HepG2 (cell line): ENCODE measurements around the gene THRA. TPM values are rescaled to one million over a fixed set of nuclear protein-coding genes. Genes with fewer than 3 reads are reported as not detected.

Experiments used
- ATAC-seq: fragments of 200-7000 bp; cut with Tn5 transposase; 3 replicates; pipeline ENCODE4 v1.9.1; 2020; ENCODE audit warnings: mild to moderate bottlenecking, moderate library complexity
- BruUV-seq: library from RNA; stranded (reverse); fragments of 400-500 nt; replicated peaks from 2 replicates; lab custom pipeline; 2021; lab: Mats Ljungman, UMichigan
- CTCF ChIA-PET: fragments of 300-600 bp; formaldehyde crosslinking; extraction: SDS; loops from one replicate; lab custom pipeline; 2021; ENCODE audit warnings: low total read pairs, inconsistent platforms, low intra/inter-chr PET ratio; lab: Yijun Ruan, JAX
- POLR2A ChIA-PET: fragments of 350-600 bp; sonication (Branson Sonifier 250); formaldehyde crosslinking; loops from one replicate; lab custom pipeline; 2020; ENCODE audit warnings: antibody characterized with exemption, inconsistent platforms; lab: Yijun Ruan, JAX
- DNase-seq: peaks from one replicate; pipeline ENCODE4 v3.0.0-alpha.2; 2015; ENCODE audit warnings: low spot score
- FAIRE-seq: peaks from 3 replicates; lab custom pipeline; 2011; peaks lifted over from hg19 to GRCh38; lab: Jason Lieb, UNC
- H2AFZ ChIP-seq: one replicate; pipeline ENCODE4 v1.6.1; 2011; ENCODE audit warnings: low read length, inconsistent platforms
- H3K27ac ChIP-seq: fragments of 300-600 bp; 3 replicates; pipeline ENCODE4 v1.8.0; 2011; ENCODE audit warnings: mixed run types, mild to moderate bottlenecking, mixed read lengths, low read length, inconsistent platforms; ENCODE audit not compliant: insufficient read depth; ENCODE audit errors: extremely low read length
- H3K27me3 ChIP-seq, 2 experiments: fragments of 200-600 bp in 1 of 2; 2 replicates in 1 of 2; 3 replicates in 1 of 2; pipeline versions ENCODE4 v1.6.0 to v1.8.0; 2011; ENCODE audit warnings: low read length in 2 of 2, mild to moderate bottlenecking in 2 of 2, moderate library complexity in 2 of 2, inconsistent platforms in 1 of 2; ENCODE audit not compliant: insufficient read depth in 2 of 2, control insufficient read depth in 1 of 2
- H3K36me3 ChIP-seq, 2 experiments: fragments of 200-600 bp in 1 of 2; replicated peaks in 1 of 2; 2 replicates in 1 of 2; 3 replicates in 1 of 2; pipeline versions ENCODE4 v1.5.1 to v1.8.0; 2011; ENCODE audit warnings: low read length in 2 of 2, inconsistent platforms in 1 of 2; ENCODE audit not compliant: insufficient read depth in 2 of 2, control insufficient read depth in 1 of 2
- H3K4me1 ChIP-seq: 2 replicates; pipeline ENCODE4 v1.5.1; 2012; ENCODE audit warnings: low read length, inconsistent platforms; ENCODE audit not compliant: insufficient read depth
- H3K4me2 ChIP-seq: 2 replicates; pipeline ENCODE4 v1.6.0; 2011; ENCODE audit warnings: low read depth, low read length, inconsistent platforms
- H3K4me3 ChIP-seq, 3 experiments: fragments of 200-600 bp in 1 of 3; sonication (generic), shearing (Covaris generic) in 1 of 3; replicated peaks in 1 of 3; 2 replicates each; pipeline ENCODE4 v1.5.1; 2011 to 2016; ENCODE audit warnings: low read length in 3 of 3, inconsistent platforms in 2 of 3, low read depth in 2 of 3, mild to moderate bottlenecking in 2 of 3, control low read depth in 1 of 3, mixed read lengths in 1 of 3; ENCODE audit not compliant: insufficient read depth in 1 of 3
- H3K79me2 ChIP-seq: one replicate; pipeline ENCODE4 v1.6.1; 2011; ENCODE audit warnings: low read length, inconsistent platforms; ENCODE audit not compliant: insufficient read depth
- H3K9ac ChIP-seq: 2 replicates; pipeline ENCODE4 v1.6.0; 2011; ENCODE audit warnings: mild to moderate bottlenecking, low read depth, low read length, inconsistent platforms; ENCODE audit not compliant: insufficient read depth
- H3K9me3 ChIP-seq: 2 replicates; pipeline ENCODE4 v1.5.1; 2012; ENCODE audit warnings: mild to moderate bottlenecking, low read length
- H4K20me1 ChIP-seq: 2 replicates; pipeline ENCODE4 v1.6.0; 2011; ENCODE audit warnings: inconsistent platforms, mild to moderate bottlenecking, low read length, moderate library complexity; ENCODE audit not compliant: insufficient read depth
- MTF1 ChIP-seq: sonication (generic); formaldehyde crosslinking; IDR thresholded peaks from 2 replicates; pipeline ENCODE4 v1.5.0; 2020; ENCODE audit warnings: missing genetic modification reagents
- MZF1 ChIP-seq: sonication (generic); formaldehyde crosslinking; IDR thresholded peaks from 2 replicates; pipeline ENCODE4 v1.8.1; 2023; ENCODE audit warnings: mild to moderate bottlenecking, missing genetic modification reagents, borderline replicate concordance
- NFYC ChIP-seq: IDR thresholded peaks from 2 replicates; pipeline ENCODE4 v1.6.1; 2016; ENCODE audit warnings: missing genetic modification reagents, missing compliant biosample characterization
- RBAK ChIP-seq: sonication (generic); formaldehyde crosslinking; IDR thresholded peaks from 2 replicates; pipeline ENCODE4 v1.5.1; 2020; ENCODE audit warnings: mild to moderate bottlenecking, missing genetic modification reagents
- TBX2 ChIP-seq: sonication (generic); formaldehyde crosslinking; IDR thresholded peaks from 2 replicates; pipeline ENCODE4 v1.5.0; 2020; ENCODE audit warnings: missing genetic modification reagents, mild to moderate bottlenecking, borderline replicate concordance
- ZNF678 ChIP-seq: sonication (generic); formaldehyde crosslinking; IDR thresholded peaks from 2 replicates; pipeline ENCODE4 v1.4.0; 2020; ENCODE audit warnings: mild to moderate bottlenecking, missing genetic modification reagents
- WGBS: methylation state at CpG from one replicate; pipeline ENCODE4 v1.1.6; 2017; ENCODE audit warnings: low lambda C conversion rate; 5-methylcytosine and 5-hydroxymethylcytosine counted together
- in situ Hi-C: cut with HindIII; loops from 2 replicates; pipeline ENCODE4 v1.10.0; 2017; ENCODE audit warnings: low pct_unique_long_range_greater_than_20kb; ENCODE audit not compliant: extremely low pct_ligation_motif_present
- intact Hi-C: fragments of 100-400 bp; cut with micrococcal nuclease; formaldehyde crosslinking; loops from one replicate; pipeline ENCODE4 v1.10.0; 2022; ENCODE audit not compliant: unreplicated experiment
- polyA plus RNA-seq, 8 experiments: library from polyadenylated mRNA; depleted of rRNA in 3 of 8; stranded (reverse) in 7 of 8; unstranded in 1 of 8; fragments of >200 nt; fragmentation: Illumina TruSeq in 4 of 8; extraction: Trizol in 4 of 8; gene quantifications; 2 replicates each; pipeline versions ENCODE4 v1.2.1 to v1.2.3, GENCODE V29; 2011 to 2016; ENCODE audit warnings: low read depth in 4 of 8, missing spikeins in 1 of 8, mixed read lengths in 1 of 8; ENCODE audit not compliant: insufficient read depth in 1 of 8
- total RNA-seq, 5 experiments: library from RNA; depleted of rRNA; stranded (reverse); fragments of >200 nt; fragmentation: Illumina TruSeq; extraction: Trizol; gene quantifications; 2 replicates each; pipeline ENCODE4 v1.2.3, GENCODE V29; 2016; ENCODE audit warnings: low read depth in 1 of 5
- TF ChIP-seq, protein P1 (sequence below): sonication (generic); formaldehyde crosslinking; IDR thresholded peaks from 2 replicates; pipeline ENCODE4 v1.8.1; 2023; ENCODE audit warnings: mild to moderate bottlenecking, missing genetic modification reagents, borderline replicate concordance
- TF ChIP-seq, protein P2 (sequence below): sonication (generic); formaldehyde crosslinking; IDR thresholded peaks from 2 replicates; pipeline ENCODE4 v1.4.0; 2020; ENCODE audit warnings: mild to moderate bottlenecking, missing genetic modification reagents
- TF ChIP-seq, protein P3 (sequence below): sonication (generic); formaldehyde crosslinking; IDR thresholded peaks from 2 replicates; pipeline ENCODE4 v1.9.0; 2021; ENCODE audit warnings: missing genetic modification reagents, borderline replicate concordance
- TF ChIP-seq, protein P4 (sequence below): IDR thresholded peaks from 2 replicates; pipeline ENCODE4 v1.6.1; 2018; ENCODE audit warnings: missing genetic modification reagents
- TF ChIP-seq, protein P5 (sequence below): sonication (generic); formaldehyde crosslinking; IDR thresholded peaks from 2 replicates; pipeline ENCODE4 v1.5.1; 2020; ENCODE audit warnings: missing genetic modification reagents, mild to moderate bottlenecking, borderline replicate concordance

The THRA gene
- total and polyA plus RNA-seq, 2 of the 13 experiments (the other 11 are each of a cell fraction or from before 2014, with no cell fraction given), result 8.0 to 9.9 TPM

DNA sequence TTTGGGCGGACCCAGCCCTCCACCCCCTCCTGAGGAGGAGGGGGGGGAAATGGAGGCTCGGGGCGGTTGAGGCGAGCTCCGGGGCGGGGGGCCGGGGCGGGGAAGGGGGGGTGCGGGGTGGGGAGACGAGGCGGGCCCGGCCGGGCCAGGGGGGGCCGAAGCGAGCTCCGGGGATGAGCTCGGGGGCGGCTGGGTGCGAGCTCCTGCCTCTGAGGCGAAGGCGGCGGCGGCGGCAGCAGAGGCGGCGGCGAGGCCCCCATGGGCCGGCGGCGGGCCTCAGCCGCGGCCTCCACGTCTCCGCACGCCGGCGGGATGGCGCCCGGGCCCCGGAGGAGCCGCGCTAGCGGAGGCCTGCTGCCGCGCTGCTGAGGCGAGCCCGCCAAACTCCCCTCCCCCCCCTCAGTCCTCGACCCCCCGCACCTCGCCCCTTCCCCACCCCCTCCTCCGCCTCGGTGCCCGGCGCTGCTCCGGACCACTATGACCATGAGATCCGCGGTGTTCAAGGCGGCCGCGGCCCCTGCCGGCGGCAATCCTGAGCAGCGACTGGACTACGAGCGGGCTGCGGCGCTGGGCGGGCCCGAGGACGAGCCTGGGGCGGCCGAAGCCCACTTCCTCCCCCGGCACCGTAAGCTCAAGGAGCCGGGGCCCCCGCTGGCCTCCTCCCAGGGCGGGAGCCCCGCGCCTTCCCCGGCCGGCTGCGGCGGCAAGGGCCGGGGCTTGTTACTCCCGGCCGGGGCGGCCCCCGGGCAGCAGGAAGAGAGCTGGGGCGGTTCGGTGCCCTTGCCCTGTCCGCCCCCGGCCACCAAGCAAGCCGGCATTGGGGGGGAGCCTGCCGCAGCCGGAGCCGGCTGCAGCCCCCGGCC, 59.6 kb downstream of the THRA start:
- BruUV-seq, result no TSS peak
- peaks cover 26% of the 10 kb centered on the region for H4K20me1 ChIP-seq
- peak overlapping the region; percentile 91 for H3K4me2 ChIP-seq
- CTCF ChIA-PET, result interaction anchor here (2.0 kb wide), 1 partner anchor 9 kb away, joined by 12 read pairs; no protein-coding TSS in a partner anchor
- peak overlapping the region; percentile 91 to 98 (median 97) for H3K4me3 ChIP-seq
- intact Hi-C loops, result no loop called here
- H3K9ac ChIP-seq, result peak overlapping the region; percentile 97
- H3K27me3 ChIP-seq, result no peaks in the 10 kb centered on the region; a peak in 1 of 5 replicates
- H3K79me2 ChIP-seq, result peaks cover 56% of the 10 kb centered on the region
- FAIRE-seq (no peak), DNase-seq (no peak), ATAC-seq (peak; percentile 73)
- peak overlapping the region; percentile 77 for H3K27ac ChIP-seq
- in situ Hi-C loops, result no loop called here
- H3K36me3 ChIP-seq, result peaks cover 9 to 15% of the 10 kb centered on the region in 2 experiments
- no peak overlapping the region for H2AFZ ChIP-seq
- POLR2A ChIA-PET, result interaction anchor here (0.9 to 11.1 kb wide), 6 partner anchors 10 to 51 kb away, joined by 3 to 150 read pairs (median 63); partner anchors contain the start of genes CASC3 and NR1D1
- H3K4me1 ChIP-seq, result peaks cover 45% of the 10 kb centered on the region
- H3K9me3 ChIP-seq, result no peaks in the 10 kb centered on the region
- 3% methylated on average over 21 of the region's 97 CpGs for WGBS
- TF ChIP-seq NFYC, result no peak
- no peak; the same call in 1 of the 2 replicates for TF ChIP-seq TBX2 (CRISPR knock-in tag)
- no peak for TF ChIP-seq MZF1 (CRISPR knock-in tag)
- TF ChIP-seq, protein P1, sequence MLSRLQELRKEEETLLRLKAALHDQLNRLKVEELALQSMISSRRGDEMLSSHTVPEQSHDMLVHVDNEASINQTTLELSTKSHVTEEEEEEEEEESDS (CRISPR knock-in tag), result no peak
- no peak for TF ChIP-seq MTF1 (CRISPR knock-in tag)
- no peak for TF ChIP-seq RBAK (CRISPR knock-in tag)
- peak; percentile 68; the same call in 1 of the 2 replicates for TF ChIP-seq ZNF678 (CRISPR knock-in tag)
- TF ChIP-seq, protein P2, sequence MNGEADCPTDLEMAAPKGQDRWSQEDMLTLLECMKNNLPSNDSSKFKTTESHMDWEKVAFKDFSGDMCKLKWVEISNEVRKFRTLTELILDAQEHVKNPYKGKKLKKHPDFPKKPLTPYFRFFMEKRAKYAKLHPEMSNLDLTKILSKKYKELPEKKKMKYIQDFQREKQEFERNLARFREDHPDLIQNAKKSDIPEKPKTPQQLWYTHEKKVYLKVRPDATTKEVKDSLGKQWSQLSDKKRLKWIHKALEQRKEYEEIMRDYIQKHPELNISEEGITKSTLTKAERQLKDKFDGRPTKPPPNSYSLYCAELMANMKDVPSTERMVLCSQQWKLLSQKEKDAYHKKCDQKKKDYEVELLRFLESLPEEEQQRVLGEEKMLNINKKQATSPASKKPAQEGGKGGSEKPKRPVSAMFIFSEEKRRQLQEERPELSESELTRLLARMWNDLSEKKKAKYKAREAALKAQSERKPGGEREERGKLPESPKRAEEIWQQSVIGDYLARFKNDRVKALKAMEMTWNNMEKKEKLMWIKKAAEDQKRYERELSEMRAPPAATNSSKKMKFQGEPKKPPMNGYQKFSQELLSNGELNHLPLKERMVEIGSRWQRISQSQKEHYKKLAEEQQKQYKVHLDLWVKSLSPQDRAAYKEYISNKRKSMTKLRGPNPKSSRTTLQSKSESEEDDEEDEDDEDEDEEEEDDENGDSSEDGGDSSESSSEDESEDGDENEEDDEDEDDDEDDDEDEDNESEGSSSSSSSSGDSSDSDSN (CRISPR knock-in tag), result peak; percentile 55; the same call in 1 of the 2 replicates
- TF ChIP-seq, protein P3, sequence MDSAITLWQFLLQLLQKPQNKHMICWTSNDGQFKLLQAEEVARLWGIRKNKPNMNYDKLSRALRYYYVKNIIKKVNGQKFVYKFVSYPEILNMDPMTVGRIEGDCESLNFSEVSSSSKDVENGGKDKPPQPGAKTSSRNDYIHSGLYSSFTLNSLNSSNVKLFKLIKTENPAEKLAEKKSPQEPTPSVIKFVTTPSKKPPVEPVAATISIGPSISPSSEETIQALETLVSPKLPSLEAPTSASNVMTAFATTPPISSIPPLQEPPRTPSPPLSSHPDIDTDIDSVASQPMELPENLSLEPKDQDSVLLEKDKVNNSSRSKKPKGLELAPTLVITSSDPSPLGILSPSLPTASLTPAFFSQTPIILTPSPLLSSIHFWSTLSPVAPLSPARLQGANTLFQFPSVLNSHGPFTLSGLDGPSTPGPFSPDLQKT (CRISPR knock-in tag), result no peak
- TF ChIP-seq, protein P4, sequence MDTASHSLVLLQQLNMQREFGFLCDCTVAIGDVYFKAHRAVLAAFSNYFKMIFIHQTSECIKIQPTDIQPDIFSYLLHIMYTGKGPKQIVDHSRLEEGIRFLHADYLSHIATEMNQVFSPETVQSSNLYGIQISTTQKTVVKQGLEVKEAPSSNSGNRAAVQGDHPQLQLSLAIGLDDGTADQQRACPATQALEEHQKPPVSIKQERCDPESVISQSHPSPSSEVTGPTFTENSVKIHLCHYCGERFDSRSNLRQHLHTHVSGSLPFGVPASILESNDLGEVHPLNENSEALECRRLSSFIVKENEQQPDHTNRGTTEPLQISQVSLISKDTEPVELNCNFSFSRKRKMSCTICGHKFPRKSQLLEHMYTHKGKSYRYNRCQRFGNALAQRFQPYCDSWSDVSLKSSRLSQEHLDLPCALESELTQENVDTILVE (CRISPR knock-in tag), result peak; percentile 3; the same call in 1 of the 2 replicates
- TF ChIP-seq, protein P5, sequence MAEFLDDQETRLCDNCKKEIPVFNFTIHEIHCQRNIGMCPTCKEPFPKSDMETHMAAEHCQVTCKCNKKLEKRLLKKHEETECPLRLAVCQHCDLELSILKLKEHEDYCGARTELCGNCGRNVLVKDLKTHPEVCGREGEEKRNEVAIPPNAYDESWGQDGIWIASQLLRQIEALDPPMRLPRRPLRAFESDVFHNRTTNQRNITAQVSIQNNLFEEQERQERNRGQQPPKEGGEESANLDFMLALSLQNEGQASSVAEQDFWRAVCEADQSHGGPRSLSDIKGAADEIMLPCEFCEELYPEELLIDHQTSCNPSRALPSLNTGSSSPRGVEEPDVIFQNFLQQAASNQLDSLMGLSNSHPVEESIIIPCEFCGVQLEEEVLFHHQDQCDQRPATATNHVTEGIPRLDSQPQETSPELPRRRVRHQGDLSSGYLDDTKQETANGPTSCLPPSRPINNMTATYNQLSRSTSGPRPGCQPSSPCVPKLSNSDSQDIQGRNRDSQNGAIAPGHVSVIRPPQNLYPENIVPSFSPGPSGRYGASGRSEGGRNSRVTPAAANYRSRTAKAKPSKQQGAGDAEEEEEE, result no peak
